Astrocyte of the cerebellum (primary cell): Measurements from ENCODE around the gene CD4.
A peak's percentile ranks its signal among the peaks of the same experiment; 100 is the strongest.

Experiments used
- DNase-seq: peaks from one replicate; pipeline ENCODE4 v3.0.0-alpha.2; 2011; ENCODE audit warnings: low read depth
- H3K4me3 ChIP-seq: 2 replicates; pipeline ENCODE4 v1.5.1; 2011; ENCODE audit warnings: mild to moderate bottlenecking, low read depth, low read length, moderate library complexity
- CTCF ChIP-seq: IDR thresholded peaks from 2 replicates; pipeline ENCODE4 v1.5.1; 2012; ENCODE audit warnings: low read length, low read depth, moderate library complexity, mild to moderate bottlenecking; ENCODE audit errors: missing control alignments
- in situ Hi-C: cut with HindIII; loops from 2 replicates; pipeline ENCODE4 v1.10.0; 2017; ENCODE audit warnings: low sequenced_read_pairs

Gene CD4

GRCh38 chr12:6750506-6750905 is 38.8 kb upstream of the CD4 start:
- TF ChIP-seq CTCF, result no peak
- in situ Hi-C loops, result no loop called here
- H3K4me3 ChIP-seq, result no peak overlapping the region
- no peak for DNase-seq

GRCh38 chr12:6751767-6752166 is 37.6 kb upstream of the CD4 start:
- TF ChIP-seq CTCF, result no peak
- DNase-seq, result no peak
- in situ Hi-C loops, result no loop called here
- H3K4me3 ChIP-seq, result peak overlapping the region; percentile 96

GRCh38 chr12:6752167-6752920 is 37.0 kb upstream of the CD4 start:
- in situ Hi-C loops, result no loop called here
- DNase-seq, result no peak
- peak overlapping the region; percentile 96 for H3K4me3 ChIP-seq
- TF ChIP-seq CTCF, result peak; percentile 62

GRCh38 chr12:6752921-6753771 is 36.2 kb upstream of the CD4 start, which contains the start of gene MLF2:
Gene MLF2, minus strand, starts transcription at chr12:6753141. Its CDS starts 807 bp downstream, at chr12:6752334.
- TF ChIP-seq CTCF, result peak; percentile 98
- in situ Hi-C loops, result no loop called here
- DNase-seq, result peak; percentile 98
- peak within 1 kb of the TSS; percentile 96 for H3K4me3 ChIP-seq

GRCh38 chr12:6753772-6754356 is 35.5 kb upstream of the CD4 start:
- in situ Hi-C loops, result no loop called here
- no peak overlapping the region for H3K4me3 ChIP-seq
- TF ChIP-seq CTCF, result no peak
- no peak for DNase-seq

- no peak overlapping the region for H3K4me3 ChIP-seq
- in situ Hi-C loops, result no loop called here
- TF ChIP-seq CTCF, result no peak
- no peak for DNase-seq
Observed at GRCh38 chr12:6754411-6754810, 34.9 kb upstream of the CD4 start.
